ENCODE measurements around the gene ADI1. TPM values are rescaled to one million over a fixed set of nuclear protein-coding genes. Genes with fewer than 3 reads are reported as not detected.

ADI1 gene
- total RNA-seq, 2 donors from 2014 or later: 18.8 to 22.3 TPM

- no peak overlapping the region for H3K4me3 ChIP-seq
- H3K9me3 ChIP-seq: no peaks in the 10 kb centered on the region
- TF ChIP-seq CTCF (IDR thresholded peaks at IDR 0.05): peak in 2 of 7 experiments; percentile 3 to 20
- TF ChIP-seq POLR2A (IDR thresholded peaks at IDR 0.05): no peak
- H3K4me1 ChIP-seq: peaks cover 14% of the 10 kb centered on the region
- intact Hi-C loops (cut with DNase I): no loop called here
- no peaks in the 10 kb centered on the region for H3K27me3 ChIP-seq
- 70 to 75% methylated on average over 16 of the region's 16 CpGs for WGBS, 2 donors
- peak overlapping the region in 3 of 4 donors; percentile 65 to 87 (median 79) for H3K27ac ChIP-seq
- DNase-seq (peak in 3 of 4 donors; percentile 13 to 43 (median 35)), ATAC-seq (no peak)
- peaks cover 0 to 3% of the 10 kb centered on the region in 2 donors for H3K36me3 ChIP-seq (replicated peaks in 1 of 2; ENCODE audit: insufficient read depth in 1 of 2, low read depth in 2 of 2)
Observed at GRCh38 chr2:3536682-3537632, 17.6 kb upstream of the ADI1 start.

GRCh38 chr2:3535794-3536681, 16.7 kb upstream of the ADI1 start:
- H3K4me3 ChIP-seq: no peak overlapping the region
- H3K4me1 ChIP-seq: peaks cover 14% of the 10 kb centered on the region
- intact Hi-C loops (cut with DNase I): no loop called here

GRCh38 chr2:3535467-3535793, 16.1 kb upstream of the ADI1 start:
- no peak for TF ChIP-seq POLR2A (IDR thresholded peaks at IDR 0.05)
- no peak for ATAC-seq
- H3K4me3 ChIP-seq: no peak overlapping the region
- peaks cover 14% of the 10 kb centered on the region for H3K4me1 ChIP-seq
- WGBS, 2 donors: 76 to 77% methylated on average over 5 of the region's 5 CpGs
- H3K27ac ChIP-seq: peak overlapping the region in 3 of 4 donors; percentile 65 to 87 (median 79)
- DNase-seq: no peak
- no peaks in the 10 kb centered on the region for H3K9me3 ChIP-seq
- no peaks in the 10 kb centered on the region for H3K36me3 ChIP-seq (replicated peaks in 1 of 2; ENCODE audit: insufficient read depth in 1 of 2, low read depth in 2 of 2)
- intact Hi-C loops (cut with DNase I): no loop called here
- no peaks in the 10 kb centered on the region for H3K27me3 ChIP-seq

More at GRCh38 chr2:3535794-3536681, 16.7 kb upstream of the ADI1 start:
- WGBS, 2 donors: 38 to 45% methylated on average over 22 to 24 of the region's 24 CpGs
- Histone ChIP-seq H3K36me3 (replicated peaks in 1 of 2; ENCODE audit: insufficient read depth in 1 of 2, low read depth in 2 of 2) (no peaks in the 10 kb centered on the region), H3K27ac (peak overlapping the region; percentile 48 to 87 (median 72)), H3K27me3 (no peaks in the 10 kb centered on the region), H3K9me3 (no peaks in the 10 kb centered on the region)
- ATAC-seq (peak; percentile 81), DNase-seq (peak; percentile 51 to 65 (median 58))
- TF ChIP-seq POLR2A (IDR thresholded peaks at IDR 0.05) (peak in 1 of 3 donors; percentile 48), CTCF (IDR thresholded peaks at IDR 0.05) (peak in 2 of 7 experiments; percentile 5 to 12)

GRCh38 chr2:3534251-3534814, 15.0 kb upstream of the ADI1 start:
- no peaks in the 10 kb centered on the region for H3K36me3 ChIP-seq (replicated peaks in 1 of 2; ENCODE audit: insufficient read depth in 1 of 2, low read depth in 2 of 2)
- WGBS, 2 donors: 92 to 95% methylated on average over 10 to 21 of the region's 24 CpGs
- TF ChIP-seq CTCF (IDR thresholded peaks at IDR 0.05) (no peak), POLR2A (IDR thresholded peaks at IDR 0.05) (no peak)
- H3K27me3 ChIP-seq: no peaks in the 10 kb centered on the region
- DNase-seq (no peak), ATAC-seq (no peak)
- intact Hi-C loops (cut with DNase I): no loop called here
- no peak overlapping the region for H3K4me3 ChIP-seq
- H3K4me1 ChIP-seq: peaks cover 14% of the 10 kb centered on the region
- no peaks in the 10 kb centered on the region for H3K9me3 ChIP-seq
- H3K27ac ChIP-seq: no peak overlapping the region

Measured in body of pancreas (tissue), 4 donors.